VCaP (cell line): ENCODE results near the gene KIAA0232.

Experiments
- H3K27ac ChIP-seq: fragments of 450-650 bp; 2 replicates; pipeline ENCODE4 v1.5.1; 2017
- TF ChIP-seq, protein P1 (sequence below): fragments of 450-650 bp; conservative IDR thresholded peaks from 2 replicates; pipeline ENCODE4 v1.5.1; 2017; ENCODE audit warnings: mild to moderate bottlenecking, moderate library complexity

The KIAA0232 gene

DNA sequence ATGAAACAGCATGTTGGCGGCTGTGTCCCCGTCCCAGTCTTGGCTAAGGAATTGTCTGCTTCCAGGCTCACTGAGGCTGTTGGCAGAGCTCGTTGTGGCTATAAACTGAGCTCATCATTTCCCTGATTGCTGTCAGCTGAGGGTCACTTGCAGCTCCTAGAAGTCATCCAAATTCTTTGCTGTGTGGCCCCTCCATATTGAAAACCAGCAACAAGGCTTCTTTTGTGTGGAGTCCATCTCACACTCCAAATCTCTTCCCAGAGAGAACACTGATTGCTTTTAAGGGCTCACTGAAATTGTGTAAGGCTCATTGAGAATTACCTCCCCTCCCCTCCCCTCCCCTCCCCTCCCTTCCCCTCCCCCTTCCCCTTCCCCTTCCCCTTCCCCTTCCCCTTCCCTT is 150.4 kb downstream of the KIAA0232 start:
- H3K27ac ChIP-seq = no peak overlapping the region
- TF ChIP-seq, protein P1, sequence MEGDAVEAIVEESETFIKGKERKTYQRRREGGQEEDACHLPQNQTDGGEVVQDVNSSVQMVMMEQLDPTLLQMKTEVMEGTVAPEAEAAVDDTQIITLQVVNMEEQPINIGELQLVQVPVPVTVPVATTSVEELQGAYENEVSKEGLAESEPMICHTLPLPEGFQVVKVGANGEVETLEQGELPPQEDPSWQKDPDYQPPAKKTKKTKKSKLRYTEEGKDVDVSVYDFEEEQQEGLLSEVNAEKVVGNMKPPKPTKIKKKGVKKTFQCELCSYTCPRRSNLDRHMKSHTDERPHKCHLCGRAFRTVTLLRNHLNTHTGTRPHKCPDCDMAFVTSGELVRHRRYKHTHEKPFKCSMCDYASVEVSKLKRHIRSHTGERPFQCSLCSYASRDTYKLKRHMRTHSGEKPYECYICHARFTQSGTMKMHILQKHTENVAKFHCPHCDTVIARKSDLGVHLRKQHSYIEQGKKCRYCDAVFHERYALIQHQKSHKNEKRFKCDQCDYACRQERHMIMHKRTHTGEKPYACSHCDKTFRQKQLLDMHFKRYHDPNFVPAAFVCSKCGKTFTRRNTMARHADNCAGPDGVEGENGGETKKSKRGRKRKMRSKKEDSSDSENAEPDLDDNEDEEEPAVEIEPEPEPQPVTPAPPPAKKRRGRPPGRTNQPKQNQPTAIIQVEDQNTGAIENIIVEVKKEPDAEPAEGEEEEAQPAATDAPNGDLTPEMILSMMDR = no peak
